KOPT-K1 (cell line): ENCODE results near the gene SELENOW.
"Not testable (repeated sequence)": the region's sequence is repeated elsewhere in the genome, so short reads cannot be mapped to it uniquely, and the experiment has no call there.

Source experiments
- H3K27ac ChIP-seq: fragments of 200-600 bp; sonication (generic); 2 replicates; pipeline ENCODE4 v1.5.1; 2016; ENCODE audit warnings: antibody characterized with exemption, mild to moderate bottlenecking, low read depth, low read length; ENCODE audit not compliant: poor library complexity, severe bottlenecking
- H3K36me3 ChIP-seq: fragments of 200-600 bp; sonication (generic); 2 replicates; pipeline ENCODE4 v1.5.1; 2017; ENCODE audit warnings: antibody characterized with exemption, mild to moderate bottlenecking, low read length, moderate library complexity; ENCODE audit not compliant: insufficient read depth
- H3K9me3 ChIP-seq: fragments of 200-600 bp; sonication (generic); 2 replicates; pipeline ENCODE4 v1.5.1; 2017; ENCODE audit warnings: antibody characterized with exemption, low read length, mild to moderate bottlenecking; ENCODE audit not compliant: insufficient read depth, poor library complexity, severe bottlenecking

Gene SELENOW

DNA sequence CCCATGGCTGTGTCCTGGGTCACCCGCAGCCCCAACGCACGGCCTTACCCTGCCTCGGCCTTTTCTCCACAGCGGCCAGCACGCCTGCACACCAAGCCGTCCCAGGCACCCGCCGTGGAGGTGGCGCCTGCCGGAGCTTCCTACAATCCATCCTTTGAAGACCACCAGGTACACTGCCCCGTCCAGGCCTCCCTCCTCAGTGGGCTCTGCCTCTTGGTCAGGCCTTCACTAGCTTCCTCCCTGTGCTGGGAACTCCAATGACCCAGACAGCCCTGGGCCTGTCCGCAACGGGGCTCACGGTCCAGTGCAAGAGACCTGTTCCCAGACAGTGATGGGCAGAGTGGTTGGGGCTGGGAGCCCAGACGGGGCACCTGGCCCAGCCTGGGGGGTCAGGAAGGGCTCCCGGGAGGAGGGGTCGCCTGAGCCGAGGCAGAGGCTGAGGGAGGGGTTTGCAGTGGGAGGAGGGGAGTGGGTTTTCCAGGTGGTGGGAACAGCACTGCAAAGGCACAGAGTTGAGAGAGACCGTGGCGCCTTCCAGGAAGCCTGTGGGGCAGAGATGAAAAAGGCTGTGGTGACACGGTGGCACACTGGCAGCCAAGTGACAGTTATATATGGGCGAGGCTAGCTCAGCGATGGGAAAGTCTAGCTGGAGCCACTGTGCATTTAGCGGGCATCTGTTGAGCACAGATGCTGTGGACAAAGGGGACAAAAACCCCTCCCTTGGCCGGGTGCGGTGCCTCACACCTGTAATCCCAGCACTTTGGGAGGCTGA lies 25.9 kb upstream of the SELENOW start:
- peaks cover 96% of the 10 kb centered on the region for H3K36me3 ChIP-seq
- no peaks in the 10 kb centered on the region for H3K9me3 ChIP-seq
- H3K27ac ChIP-seq = peak overlapping the region; percentile 98

DNA sequence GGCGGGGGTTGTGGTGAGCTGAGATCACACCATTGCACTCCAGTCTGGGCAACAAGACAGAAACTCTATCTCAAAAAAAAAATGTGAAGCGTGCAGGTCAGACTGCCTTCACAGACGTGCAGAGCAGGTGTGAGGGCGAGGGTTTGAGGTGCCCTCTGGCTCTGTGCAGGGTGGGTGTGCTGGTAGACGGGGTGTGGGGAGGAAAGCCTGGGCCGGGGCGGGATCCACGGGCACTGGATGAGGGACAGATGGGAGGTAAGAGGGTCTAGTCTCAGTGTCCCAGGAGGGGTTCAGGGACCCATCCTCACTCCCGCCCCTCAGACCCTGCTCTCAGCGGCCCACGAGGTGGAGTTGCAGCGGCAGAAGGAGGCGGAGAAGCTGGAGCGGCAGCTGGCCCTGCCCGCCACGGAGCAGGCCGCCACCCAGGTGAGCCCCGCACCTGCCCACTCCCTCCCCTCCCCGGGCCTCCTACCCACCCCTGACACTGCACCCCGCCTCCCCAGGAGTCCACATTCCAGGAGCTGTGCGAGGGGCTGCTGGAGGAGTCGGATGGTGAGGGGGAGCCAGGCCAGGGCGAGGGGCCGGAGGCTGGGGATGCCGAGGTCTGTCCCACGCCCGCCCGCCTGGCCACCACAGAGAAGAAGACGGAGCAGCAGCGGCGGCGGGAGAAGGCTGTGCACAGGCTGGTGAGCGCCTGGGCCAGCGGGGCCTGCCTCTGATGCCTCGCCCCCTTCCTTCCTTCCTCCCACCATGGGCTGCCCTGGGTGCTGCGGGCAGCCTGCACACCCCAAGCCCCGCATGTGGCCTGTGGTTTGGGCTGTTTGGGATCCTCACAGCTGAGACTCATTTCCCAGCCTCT lies 24.1 kb upstream of the SELENOW start:
- Histone ChIP-seq H3K9me3 (no peaks in the 10 kb centered on the region), H3K36me3 (peaks cover 98% of the 10 kb centered on the region), H3K27ac (peak overlapping the region; percentile 98)

DNA sequence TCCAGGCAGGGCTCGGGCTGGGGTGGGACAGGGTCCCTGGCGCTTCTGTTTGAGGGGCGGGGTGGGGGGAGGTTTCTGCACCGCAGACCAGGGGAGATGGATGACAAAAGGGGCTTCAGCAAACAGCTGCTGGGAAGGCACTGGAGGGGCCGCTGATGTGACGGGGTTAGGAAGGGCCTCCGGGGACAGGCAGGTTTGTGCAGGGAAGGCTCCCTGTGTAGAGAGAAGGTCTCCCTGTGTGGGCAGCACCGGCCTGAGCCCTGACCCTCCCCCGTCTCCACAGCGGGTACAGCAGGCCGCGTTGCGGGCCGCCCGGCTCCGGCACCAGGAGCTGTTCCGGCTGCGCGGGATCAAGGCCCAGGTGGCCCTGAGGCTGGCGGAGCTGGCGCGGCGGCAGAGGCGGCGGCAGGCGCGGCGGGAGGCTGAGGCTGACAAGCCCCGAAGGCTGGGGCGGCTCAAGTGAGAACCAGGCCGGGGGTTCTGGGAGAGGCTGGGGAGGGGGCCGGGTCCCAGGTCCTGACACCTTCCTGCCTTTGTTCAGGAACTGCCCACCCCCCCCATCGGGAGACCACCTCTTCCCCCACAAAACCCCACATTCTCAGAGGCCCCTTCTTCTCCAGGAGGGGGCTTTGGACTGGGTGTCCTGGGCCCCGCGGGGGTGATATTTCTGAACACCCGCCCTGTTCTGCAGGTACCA lies 23.3 kb upstream of the SELENOW start:
- no peaks in the 10 kb centered on the region for H3K9me3 ChIP-seq
- H3K27ac ChIP-seq = peak overlapping the region; percentile 98
- peaks cover 98% of the 10 kb centered on the region for H3K36me3 ChIP-seq

DNA sequence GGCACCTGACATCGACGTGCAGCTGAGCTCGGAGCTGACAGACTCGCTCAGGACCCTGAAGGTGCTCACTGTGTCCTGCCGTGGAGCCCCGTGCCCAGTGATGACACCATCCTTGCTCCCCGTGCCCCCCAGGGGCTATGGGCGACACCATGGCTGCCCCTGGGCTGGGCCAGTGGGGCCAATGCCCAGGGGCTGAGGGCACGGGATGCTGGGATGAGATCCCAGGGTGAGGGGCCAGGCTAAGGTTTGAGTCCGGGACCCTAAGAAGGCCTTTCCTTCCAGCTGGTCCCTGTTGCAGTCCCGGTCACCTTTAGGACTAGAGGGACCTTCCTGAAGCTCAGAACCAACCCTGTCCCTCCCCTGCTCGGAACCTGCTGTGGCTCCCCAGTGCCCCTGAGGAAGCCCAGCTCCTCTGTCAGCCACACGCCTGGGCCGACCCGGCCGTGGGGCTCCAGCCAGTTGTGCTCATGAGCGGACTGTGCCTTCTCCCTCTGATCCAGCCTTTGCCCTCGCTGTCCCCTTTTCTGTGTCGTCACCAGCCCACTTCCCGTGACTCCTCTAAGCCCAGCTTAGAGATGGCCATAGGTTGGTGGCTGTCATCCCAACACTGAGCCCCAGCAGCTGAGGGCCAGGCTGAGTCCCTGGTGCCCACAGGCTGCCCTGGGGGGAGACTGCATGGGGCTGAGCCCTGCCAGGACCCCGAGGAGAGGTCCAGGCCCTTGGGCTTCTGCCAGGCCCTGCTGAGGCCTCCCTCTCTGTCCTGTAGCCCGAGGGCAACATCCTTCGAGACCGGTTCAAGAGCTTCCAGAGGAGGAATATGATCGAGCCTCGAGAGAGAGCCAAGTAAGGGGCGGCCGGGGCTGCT lies 22.5 kb upstream of the SELENOW start:
- Histone ChIP-seq H3K36me3 (peaks cover 95% of the 10 kb centered on the region), H3K27ac (peak overlapping the region; percentile 9), H3K9me3 (no peaks in the 10 kb centered on the region)

DNA sequence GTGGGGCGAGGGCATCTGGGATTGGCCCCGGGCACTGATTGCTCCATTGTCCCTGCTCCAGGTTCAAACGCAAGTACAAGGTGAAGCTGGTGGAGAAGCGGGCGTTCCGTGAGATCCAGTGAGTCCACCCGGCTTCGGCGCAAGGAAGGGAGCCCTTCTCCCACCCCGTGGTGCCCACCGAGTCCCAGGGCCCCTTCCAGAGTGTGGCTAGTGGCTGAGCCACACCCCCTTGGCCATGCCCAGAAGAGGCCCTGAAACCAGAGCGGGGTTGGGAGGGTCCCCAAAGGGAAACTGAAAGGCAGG lies 21.9 kb upstream of the SELENOW start:
- Histone ChIP-seq H3K36me3 (peaks cover 90% of the 10 kb centered on the region), H3K9me3 (no peaks in the 10 kb centered on the region), H3K27ac (no peak overlapping the region)

DNA sequence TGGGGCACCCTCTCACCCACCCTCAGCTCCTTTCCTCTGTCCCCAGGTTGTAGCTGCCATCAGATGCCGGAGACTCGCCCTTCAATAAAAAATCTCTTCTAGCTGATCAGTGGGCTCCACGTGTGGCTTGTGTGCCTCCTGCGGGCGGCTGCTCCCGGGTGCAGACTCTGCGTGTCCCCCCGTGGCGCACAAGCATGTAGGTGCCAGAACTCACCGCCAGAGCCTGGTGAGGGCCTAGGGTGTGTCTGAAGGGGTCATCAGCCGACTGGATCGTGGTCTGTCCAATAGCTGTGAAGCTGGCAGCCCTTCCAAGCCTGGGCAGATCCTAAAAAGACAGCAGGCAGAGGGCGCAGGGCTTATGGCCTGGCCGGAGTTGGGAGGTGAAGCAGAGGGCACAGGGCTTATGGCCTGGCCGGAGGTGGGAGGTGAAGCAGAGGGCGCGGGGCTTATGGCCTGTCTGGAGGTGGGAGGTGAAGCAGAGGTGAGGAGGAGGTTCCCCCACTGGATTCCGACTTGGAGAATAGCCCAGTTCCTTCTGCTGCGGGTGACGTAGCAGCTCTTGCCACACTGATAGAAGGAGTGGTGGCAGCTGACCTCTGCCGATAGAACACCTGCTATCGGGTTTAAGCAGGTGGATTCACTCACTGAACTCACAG lies 21.4 kb upstream of the SELENOW start:
- Histone ChIP-seq H3K27ac (no peak overlapping the region), H3K36me3 (peaks cover 85% of the 10 kb centered on the region), H3K9me3 (no peaks in the 10 kb centered on the region)

DNA sequence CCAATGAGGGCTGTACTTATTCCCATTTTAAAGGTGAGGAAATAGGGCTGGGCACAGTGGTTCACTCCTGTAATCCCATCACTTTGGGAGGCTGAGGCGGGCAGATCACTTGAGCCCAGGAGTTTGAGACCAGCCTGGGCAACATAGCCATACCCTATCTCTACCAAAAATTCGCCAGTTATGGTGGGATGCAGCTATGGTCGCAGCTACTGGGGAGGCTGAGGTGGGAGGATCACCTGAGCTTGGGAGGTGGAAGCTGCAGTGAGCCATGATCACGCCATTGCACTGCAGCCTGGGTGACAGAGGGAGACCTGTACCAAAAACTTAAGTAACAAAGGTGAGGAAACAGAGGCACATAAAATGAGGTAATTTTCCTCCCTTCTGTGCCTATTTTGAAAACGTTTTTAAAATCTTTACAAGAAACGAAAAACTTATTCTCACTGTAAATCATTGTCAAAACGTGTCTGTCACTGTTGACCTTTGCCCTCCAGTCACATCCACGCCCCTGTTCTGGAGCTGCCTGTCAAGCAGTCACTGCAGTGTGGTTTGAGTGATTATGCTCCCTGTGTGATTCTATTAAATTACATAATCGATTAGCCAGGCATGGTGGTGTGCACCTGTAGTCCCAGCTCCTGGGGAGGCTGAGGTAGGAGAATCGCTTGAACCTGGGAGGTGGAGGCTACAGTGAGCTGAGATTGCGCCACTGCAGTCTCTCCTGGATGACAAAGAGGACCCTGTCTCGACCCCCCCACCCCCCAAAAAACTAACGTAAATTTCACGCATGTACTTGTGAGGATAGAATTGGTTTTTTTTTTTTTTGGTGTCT lies 20.7 kb upstream of the SELENOW start:
- Histone ChIP-seq H3K9me3 (no peaks in the 10 kb centered on the region), H3K36me3 (peaks cover 77% of the 10 kb centered on the region), H3K27ac (no peak overlapping the region)

DNA sequence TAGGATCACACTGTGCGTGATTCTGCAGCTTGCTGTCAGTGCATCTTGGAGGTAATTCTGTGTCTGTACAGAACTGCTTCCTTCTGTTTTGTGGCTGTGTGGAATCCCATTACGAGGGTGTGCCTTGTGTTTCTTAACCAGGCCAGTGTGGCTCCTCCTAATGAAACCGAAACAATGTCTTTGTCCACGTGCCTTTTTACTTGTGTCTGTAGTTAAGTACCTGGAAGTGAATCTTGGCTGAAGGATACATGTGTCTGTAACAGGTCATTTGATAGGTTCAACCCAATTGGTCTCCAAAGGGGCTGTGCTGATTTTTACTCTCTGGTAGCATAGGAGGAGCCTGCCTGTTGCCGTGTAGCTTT lies 20.1 kb upstream of the SELENOW start:
- Histone ChIP-seq H3K9me3 (no peaks in the 10 kb centered on the region), H3K27ac (no peak overlapping the region), H3K36me3 (peaks cover 73% of the 10 kb centered on the region)

DNA sequence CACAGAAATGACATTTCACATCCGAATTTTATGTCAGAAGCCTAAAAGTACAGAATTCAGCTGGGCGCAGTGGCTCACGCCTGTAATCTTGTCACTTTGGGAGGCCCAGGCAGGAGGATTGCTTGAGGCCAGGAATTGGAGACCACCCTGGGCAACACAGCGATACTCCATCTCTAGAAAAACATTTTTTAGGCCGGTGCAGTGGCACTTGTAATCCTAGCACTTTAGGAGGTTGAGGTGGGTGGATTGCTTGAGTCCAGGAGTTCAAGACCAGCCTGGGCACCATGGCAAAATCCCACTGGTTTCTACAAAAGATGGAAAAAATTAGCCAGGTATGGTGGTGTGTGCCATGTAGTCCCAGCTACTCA lies 17.9 kb upstream of the SELENOW start:
- Histone ChIP-seq H3K36me3 (peaks cover 51% of the 10 kb centered on the region), H3K27ac (no peak overlapping the region), H3K9me3 (no peaks in the 10 kb centered on the region)

DNA sequence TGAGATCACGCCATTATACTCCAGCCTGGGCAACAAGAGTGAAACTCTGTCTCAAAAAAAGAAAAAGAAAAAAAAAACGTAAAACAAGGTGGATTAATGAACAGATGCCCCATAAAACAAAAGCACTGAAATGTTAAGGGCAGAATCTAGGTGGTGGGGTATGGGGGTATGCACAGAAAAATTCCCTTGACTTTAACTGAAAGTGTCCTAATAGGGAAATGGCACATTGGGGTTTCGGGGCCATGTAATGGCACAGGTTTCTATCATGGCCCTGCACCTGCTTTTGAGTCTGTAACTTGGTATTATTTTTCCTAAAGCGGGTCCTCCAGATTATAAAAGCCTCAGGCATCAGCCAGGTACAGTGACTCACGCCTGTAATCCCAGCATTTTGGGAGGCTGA lies 16.9 kb upstream of the SELENOW start:
- no peak overlapping the region for H3K27ac ChIP-seq
- no peaks in the 10 kb centered on the region for H3K9me3 ChIP-seq
- peaks cover 42% of the 10 kb centered on the region for H3K36me3 ChIP-seq

DNA sequence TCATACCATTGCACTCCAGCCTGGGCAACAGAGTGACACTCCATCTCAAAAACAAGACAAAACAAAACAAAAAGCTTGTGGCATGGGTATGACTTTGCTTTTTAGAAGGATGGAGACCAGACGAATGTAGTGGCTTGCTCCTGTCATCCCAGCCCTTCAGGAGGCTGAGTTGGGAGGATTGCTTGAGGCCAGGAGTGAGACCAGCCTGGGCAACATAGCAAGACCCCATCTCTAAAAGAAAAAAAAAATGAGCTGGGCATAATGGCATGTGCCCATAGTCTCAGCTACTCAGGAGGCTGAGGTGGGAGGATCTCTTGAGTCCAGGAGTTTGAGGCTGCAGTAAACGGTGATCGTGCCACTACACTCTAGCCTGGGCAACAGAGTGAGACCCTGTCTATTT lies 16.4 kb upstream of the SELENOW start:
- no peaks in the 10 kb centered on the region for H3K9me3 ChIP-seq
- H3K36me3 ChIP-seq = peaks cover 36% of the 10 kb centered on the region
- no peak overlapping the region for H3K27ac ChIP-seq

DNA sequence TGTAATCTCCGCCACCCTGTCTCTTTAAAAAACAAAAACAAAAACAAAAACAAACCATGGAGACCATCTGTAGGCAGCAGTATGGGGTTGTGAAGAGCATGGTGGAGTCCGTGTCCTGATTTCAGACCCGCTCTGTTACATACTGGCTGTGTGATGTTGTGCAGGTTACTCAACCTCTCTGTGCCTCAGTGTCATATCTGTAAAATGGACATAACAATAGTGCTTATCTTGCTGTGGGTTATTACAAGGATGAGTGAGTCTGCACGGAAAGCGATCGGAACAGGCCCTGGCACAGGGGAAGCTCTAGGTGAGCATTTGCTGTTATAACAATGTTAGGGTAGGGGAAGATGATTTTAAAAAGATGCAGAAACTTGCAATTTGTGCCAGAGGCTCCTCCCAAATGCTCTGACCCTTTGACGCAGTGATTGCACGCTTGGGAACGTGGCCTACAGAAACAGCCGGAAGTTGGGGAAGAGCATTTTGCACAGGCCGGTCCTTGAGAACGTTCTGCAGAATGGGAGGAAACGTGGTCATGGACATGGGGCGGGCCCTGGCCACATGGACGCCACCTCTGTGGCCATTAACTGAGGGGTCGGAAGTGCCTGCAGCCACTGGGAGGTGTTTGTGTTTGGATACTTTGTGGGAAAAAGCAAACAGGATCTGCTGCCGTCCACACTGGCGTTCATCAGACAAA lies 15.7 kb upstream of the SELENOW start:
- no peak overlapping the region for H3K27ac ChIP-seq

DNA sequence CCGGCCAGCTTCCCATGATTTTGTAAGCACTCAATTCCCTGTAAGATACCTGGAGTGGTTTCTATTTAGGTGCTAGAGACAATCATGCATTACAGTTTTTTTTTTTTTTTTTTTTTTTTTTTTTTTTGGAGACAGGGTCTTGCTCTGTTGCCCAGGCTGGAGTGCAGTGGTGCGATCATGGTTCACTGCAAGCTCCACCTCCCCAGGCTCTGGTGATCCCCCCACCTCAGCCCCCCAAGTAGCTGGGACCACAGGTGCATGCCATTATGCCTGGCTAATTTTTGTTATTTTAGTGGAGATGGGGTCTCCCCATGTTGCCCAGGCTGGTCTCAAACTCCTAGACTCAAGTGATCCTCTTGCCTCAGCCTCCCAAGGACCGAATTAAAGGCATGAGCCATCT lies 13.8 kb upstream of the SELENOW start:
- not testable (repeated sequence) for H3K27ac ChIP-seq, H3K9me3 ChIP-seq
- H3K36me3 ChIP-seq = peaks cover 11% of the 10 kb centered on the region; the same call in 1 of the 2 replicates

More for the DNA sequence above, 15.7 kb upstream of the SELENOW start:
- peaks cover 30% of the 10 kb centered on the region for H3K36me3 ChIP-seq
- no peaks in the 10 kb centered on the region for H3K9me3 ChIP-seq
